Testis (tissue), 3 donors: ENCODE measurements around the gene REV3L. TPM values are rescaled to one million over a fixed set of nuclear protein-coding genes. Genes with fewer than 3 reads are reported as not detected.

Source experiments
- DNase-seq: peaks from one replicate; pipeline ENCODE4 v3.0.0-alpha.2; 2019
- H3K27ac ChIP-seq, 2 donors: fragments of 200-600 bp; sonication (generic); one replicate each; pipeline ENCODE4 v1.5.1; 2019
- H3K27me3 ChIP-seq: fragments of 200-600 bp; sonication (generic); one replicate; pipeline ENCODE4 v1.5.1; 2019
- H3K36me3 ChIP-seq: fragments of 200-600 bp; sonication (generic); one replicate; pipeline ENCODE4 v1.5.1; 2017; ENCODE audit warnings: low read depth; ENCODE audit errors: missing control alignments
- H3K4me1 ChIP-seq: fragments of 200-600 bp; sonication (generic); one replicate; pipeline ENCODE4 v1.5.1; 2019
- H3K4me3 ChIP-seq, 2 donors: fragments of 200-600 bp; sonication (generic); one replicate each; pipeline ENCODE4 v1.5.1; 2017 to 2019
- H3K9me3 ChIP-seq: fragments of 200-600 bp; sonication (generic); one replicate; pipeline ENCODE4 v1.5.1; 2017
- CTCF ChIP-seq, 3 experiments: fragments of 450-650 bp in 2 of 3; fragments of 200-600 bp in 1 of 3; sonication (generic) in 1 of 3; IDR thresholded peaks; one replicate each; pipeline ENCODE4 v1.5.1; 2016 to 2019; ENCODE audit warnings: antibody characterized with exemption in 3 of 3, mild to moderate bottlenecking in 2 of 3, moderate library complexity in 1 of 3
- POLR2A ChIP-seq: fragments of 450-650 bp; IDR thresholded peaks from one replicate; pipeline ENCODE4 v1.6.1; 2017; ENCODE audit warnings: antibody characterized with exemption, mild to moderate bottlenecking, moderate library complexity
- WGBS, 2 donors: methylation state at CpG; one replicate each; pipeline ENCODE4 v1.1.5; 2018; 5-methylcytosine and 5-hydroxymethylcytosine counted together
- intact Hi-C: fragments of 100-400 bp; cut with DNase I; formaldehyde crosslinking; loops from one replicate; pipeline ENCODE4 v1.15.1; 2023; ENCODE audit warnings: low total_unique reads
- polyA plus RNA-seq: library from polyadenylated mRNA; stranded (reverse); fragments of 350-450 nt; fragmentation: Illumina TruSeq; extraction: RNeasy Lipid Tissue Mini Kit (QIAGEN cat#74804); gene quantifications from one replicate; pipeline ENCODE4 v1.2.3, GENCODE V29; 2014; ENCODE audit warnings: low read depth, low replicate concordance; ENCODE audit not compliant: insufficient read depth
- total RNA-seq, 2 donors: library from RNA; depleted of rRNA; stranded (reverse); fragments of >200 nt; gene quantifications; one replicate each; pipeline ENCODE4 v1.2.3, GENCODE V29; 2016

REV3L gene
- total and polyA plus RNA-seq, 3 donors from 2014 or later = 11.1 to 56.8 (median 48.8) TPM

- H3K27ac ChIP-seq = no peak overlapping the region
Measured at GRCh38 chr6:111486475-111486874, 3.5 kb upstream of the REV3L start.

GRCh38 chr6:111485342-111485741 is 2.3 kb upstream of the REV3L start:
- Histone ChIP-seq H3K36me3 (no peaks in the 10 kb centered on the region), H3K9me3 (no peaks in the 10 kb centered on the region), H3K4me3 (no peak overlapping the region), H3K4me1 (peaks cover 6% of the 10 kb centered on the region), H3K27me3 (no peaks in the 10 kb centered on the region), H3K27ac (peak overlapping the region; percentile 100)
- TF ChIP-seq CTCF (IDR thresholded peaks at IDR 0.05) (no peak), POLR2A (no peak)
- intact Hi-C loops = no loop called here
- WGBS, 2 donors = 59 to 79% methylated on average over 1 of the region's 1 CpG
- no peak for DNase-seq

More at GRCh38 chr6:111486475-111486874, 3.5 kb upstream of the REV3L start:
- Histone ChIP-seq H3K27me3 (no peaks in the 10 kb centered on the region), H3K4me3 (no peak overlapping the region), H3K9me3 (no peaks in the 10 kb centered on the region), H3K4me1 (peaks cover 6% of the 10 kb centered on the region), H3K36me3 (no peaks in the 10 kb centered on the region)
- no peak for TF ChIP-seq POLR2A
- no peak for TF ChIP-seq CTCF (IDR thresholded peaks at IDR 0.05)
- WGBS, 2 donors = 82 to 84% methylated on average over 2 of the region's 2 CpGs
- intact Hi-C loops = no loop called here
- DNase-seq = no peak

- Histone ChIP-seq H3K36me3 (no peaks in the 10 kb centered on the region), H3K27ac (peak overlapping the region; percentile 100), H3K27me3 (no peaks in the 10 kb centered on the region), H3K9me3 (no peaks in the 10 kb centered on the region), H3K4me1 (peaks cover 6% of the 10 kb centered on the region), H3K4me3 (peak overlapping the region; percentile 91 to 98)
- TF ChIP-seq POLR2A = no peak
- no peak for TF ChIP-seq CTCF (IDR thresholded peaks at IDR 0.05)
- WGBS, 2 donors = 13 to 14% methylated on average over 8 of the region's 8 CpGs
- intact Hi-C loops = loop anchor here (5.0 kb wide), 2 partner anchors 68 to 118 kb away; no protein-coding TSS in a partner anchor
- DNase-seq = no peak
Measured at GRCh38 chr6:111484633-111484930, 1.6 kb upstream of the REV3L start.

DNA sequence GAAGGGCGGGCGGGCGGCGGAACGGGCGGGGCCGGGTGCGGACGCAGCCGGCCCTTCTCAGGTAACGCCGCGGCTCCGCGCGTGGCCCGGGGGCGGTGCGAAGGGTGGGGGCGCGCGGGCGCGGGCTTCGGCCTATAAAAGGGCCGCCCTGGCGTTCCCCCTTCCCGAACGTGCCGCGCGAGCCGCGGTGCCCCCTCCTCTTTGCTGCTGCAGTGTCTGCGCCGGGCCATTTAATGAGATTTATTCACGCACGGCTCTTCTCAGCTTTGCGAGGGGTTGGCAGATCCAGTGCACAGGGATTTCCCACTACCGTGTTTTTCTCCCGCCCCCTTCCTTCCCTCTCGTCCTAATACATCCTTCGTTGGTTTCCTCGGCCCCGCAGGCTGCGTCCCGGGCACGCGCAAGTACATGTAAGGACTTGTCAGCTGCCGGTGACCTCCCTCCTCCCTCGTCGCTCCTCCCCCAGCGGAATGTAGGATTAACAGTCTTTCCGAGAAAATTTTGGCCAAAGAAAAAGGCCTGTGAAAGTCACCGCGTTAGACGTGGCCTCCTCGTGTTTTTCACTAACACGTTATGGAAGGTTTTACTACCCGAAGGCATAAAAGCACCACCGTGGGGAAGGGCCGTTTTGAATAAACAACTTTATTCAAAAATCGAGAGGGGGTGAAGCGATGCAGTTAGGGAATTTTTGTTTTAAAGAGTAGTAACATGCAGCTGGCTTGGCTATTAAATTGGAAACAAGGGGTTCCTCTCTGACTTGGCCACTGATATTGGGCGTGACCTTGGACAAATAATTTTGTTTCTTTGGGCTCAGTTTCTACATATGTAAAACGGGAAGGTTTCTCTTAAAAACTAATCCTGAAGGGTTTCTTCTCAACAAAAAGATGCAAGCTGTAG is 966 bp upstream of the REV3L start:
- DNase-seq = peak; percentile 97
- Histone ChIP-seq H3K4me1 (peaks cover 7% of the 10 kb centered on the region), H3K4me3 (peak overlapping the region; percentile 91 to 98), H3K9me3 (no peaks in the 10 kb centered on the region), H3K27me3 (no peaks in the 10 kb centered on the region), H3K27ac (peak overlapping the region; percentile 100), H3K36me3 (no peaks in the 10 kb centered on the region)
- WGBS, 2 donors = 0% methylated on average over 31 to 66 of the region's 66 CpGs
- TF ChIP-seq POLR2A (no peak), CTCF (IDR thresholded peaks at IDR 0.05) (no peak)
- intact Hi-C loops = loop anchor here (5.0 kb wide), 2 partner anchors 68 to 118 kb away; no protein-coding TSS in a partner anchor
